NCI-H345 treated with DMSO at 0.1 percent for 48 hours (cell line): ENCODE results near the gene COL6A3.

Source experiments
- DNase-seq: peaks from one replicate; lab custom pipeline; 2025; ENCODE audit not compliant: unreplicated experiment; lab: John Stamatoyannopoulos, UW

The COL6A3 gene

DNA sequence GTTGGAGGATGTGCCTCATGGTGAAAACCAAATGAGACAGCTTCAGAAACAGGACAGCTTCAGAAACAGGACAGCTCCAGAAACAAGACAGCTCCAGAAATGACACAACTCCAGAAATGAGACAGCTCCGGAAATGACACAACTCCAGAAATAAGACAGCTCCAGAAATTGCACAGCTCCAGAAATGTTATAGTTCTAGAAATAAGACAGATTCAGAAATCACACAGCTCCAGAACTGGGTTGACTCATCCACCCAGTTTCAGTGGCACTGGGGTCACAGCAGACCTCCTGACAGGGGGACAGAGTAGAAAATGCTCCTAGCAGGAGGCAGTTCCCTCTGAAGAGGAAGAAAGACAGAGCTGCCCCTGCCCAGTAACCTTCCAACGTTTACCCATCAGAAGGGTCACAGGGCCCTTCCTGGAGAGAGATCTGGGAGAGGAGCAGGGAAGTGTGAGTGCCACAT, 26.9 kb upstream of the COL6A3 start:
- no peak for DNase-seq

DNA sequence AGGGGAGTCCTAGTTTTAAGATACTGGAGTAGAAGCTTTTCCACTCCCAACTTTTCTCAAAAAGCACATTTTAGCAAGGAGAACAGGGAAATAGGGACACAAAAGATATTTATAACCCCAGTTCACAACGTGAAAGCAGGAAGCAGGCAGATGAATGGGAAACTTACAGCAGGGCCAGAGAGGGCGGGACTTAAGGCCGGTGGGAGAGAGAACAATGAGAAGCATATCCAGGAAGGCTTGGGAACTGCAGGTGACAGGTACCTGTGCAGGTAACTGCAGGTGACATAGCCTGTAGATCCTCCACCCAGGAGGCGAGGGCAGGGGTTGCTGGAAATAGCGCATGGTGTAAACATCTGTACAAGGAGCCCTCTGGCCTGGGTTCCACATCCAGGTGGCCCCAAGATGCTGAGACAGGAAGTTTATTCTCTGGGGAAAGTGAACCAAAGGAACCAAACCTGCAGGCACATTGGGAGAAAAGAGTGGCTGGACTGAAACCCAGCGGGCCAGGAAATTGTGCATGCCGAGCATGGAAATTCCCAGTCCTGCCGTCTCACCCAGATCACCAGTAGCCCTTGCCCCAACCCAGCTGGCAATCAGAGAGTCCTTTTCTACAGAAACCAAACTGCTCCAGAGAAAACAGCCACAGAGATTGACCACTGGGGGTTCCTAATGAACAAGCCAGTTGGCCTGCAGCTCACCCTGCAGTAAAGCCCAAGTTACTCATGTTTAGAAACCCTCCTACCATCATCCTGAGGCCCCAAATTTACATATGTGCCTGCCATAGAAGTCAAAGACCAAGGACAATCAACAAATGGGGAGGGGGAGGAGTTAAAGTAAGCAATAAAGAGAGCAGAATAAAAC, 24.3 kb upstream of the COL6A3 start:
- DNase-seq, result peak; percentile 8

DNA sequence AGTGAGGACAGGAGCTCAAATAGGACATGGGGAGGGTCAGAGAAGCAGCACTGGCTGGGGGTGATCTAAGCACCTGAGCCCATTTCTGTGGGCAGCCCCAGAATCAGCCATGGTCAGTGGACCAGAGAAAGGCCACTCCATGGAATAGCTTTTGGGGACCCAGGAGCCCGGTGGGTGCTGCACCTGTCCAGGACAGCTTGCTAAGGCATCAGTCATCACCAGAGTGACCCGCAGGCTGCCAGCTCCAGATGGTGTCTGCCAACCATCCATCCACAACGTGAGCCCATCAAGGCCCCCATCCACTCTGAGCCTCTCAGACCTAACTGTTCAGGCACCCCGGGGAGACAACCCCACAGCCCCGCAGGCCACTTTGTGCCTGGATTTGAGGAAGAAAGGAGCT, 23.6 kb upstream of the COL6A3 start:
- DNase-seq, result no peak

DNA sequence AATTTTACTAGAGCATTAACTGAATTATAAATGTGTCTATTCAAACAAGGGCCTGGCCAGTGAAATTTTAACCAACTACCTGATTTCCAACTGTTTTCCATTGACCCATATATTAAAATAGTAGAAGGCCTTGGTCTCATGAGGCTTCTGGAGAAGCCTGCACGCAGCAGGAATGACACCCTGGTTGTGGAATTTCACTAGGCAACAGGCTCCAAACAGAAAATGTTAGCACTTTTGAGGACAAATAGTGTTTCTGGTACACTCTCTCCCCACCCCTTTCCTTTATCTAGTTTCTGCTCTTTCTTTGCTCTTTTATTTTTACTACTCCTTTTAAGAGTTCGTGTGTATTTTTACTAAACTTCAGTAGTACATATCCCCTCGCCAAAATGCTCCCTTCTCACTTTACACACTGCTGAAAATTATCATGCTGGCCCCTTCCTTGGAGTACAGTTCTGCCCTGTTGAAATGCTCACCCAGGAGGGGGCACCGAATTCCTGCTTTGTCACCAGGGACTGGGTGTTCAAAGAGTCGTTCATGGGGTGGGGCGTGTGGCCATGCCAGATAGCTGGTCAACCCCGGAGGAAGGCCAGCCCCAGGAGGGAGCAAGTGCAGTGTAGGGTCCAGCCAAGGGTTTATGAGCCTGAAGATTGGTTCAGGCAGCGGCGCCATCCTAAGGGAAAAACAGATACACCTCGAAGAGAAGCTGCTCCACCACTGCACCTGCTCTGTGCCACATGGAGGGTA, 22.1 kb upstream of the COL6A3 start:
- no peak for DNase-seq

DNA sequence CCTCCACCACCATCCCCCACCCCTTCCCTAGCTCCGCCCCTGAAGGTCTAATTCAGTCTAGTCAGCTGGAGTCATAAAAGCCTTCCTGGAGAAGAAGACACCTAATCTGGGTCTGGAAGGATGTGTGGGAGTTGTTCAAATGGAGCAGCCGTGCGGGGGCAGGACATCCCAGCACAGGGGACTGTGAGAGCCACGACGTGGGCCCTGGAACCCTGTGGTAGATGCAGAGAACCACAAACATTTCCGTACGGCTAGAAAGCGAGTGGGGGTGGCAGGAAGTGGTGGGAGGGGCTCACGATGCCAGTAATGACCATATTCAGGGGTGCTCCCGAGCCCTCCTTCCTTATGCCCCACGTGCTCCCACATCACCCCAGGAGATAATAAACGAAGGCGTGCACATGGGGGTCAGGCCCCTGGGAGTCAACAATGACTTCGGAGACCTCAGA, 20.9 kb upstream of the COL6A3 start:
- DNase-seq, result no peak

DNA sequence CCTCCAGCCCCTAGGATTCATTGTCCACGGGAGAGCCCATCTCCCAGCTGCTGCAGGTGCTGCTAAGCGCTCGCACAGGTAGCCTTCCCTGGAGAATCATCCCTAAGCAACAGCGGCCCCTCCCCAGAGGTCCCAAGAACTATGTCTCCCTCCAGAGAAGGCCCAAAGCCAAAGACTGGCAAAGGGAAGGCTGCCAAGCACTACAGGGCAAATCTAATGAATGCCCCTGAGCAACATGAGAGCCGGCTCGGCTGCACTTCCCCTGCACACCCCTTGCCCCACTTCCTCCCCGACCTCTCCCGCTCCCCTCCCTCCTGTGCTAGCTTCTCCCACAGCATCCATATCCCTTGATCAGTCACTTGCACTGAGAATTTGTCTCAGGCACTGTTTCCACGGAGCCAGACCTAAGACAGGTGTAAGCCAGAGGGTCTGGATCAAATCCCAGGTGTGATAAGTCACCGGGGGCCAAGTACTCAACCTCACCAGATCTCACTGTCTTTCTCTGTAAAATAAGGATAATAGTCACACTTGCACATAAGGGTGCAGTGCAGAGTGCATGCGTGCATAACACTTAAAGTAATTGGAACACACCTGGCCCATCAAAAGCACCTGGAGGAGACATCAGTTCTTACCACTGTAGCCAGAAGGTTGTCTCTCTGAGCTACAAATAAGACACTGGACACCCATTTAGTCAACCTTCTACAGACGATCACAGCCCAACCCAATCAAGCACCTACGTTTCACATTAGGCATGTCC, 20.1 kb upstream of the COL6A3 start:
- no peak for DNase-seq

DNA sequence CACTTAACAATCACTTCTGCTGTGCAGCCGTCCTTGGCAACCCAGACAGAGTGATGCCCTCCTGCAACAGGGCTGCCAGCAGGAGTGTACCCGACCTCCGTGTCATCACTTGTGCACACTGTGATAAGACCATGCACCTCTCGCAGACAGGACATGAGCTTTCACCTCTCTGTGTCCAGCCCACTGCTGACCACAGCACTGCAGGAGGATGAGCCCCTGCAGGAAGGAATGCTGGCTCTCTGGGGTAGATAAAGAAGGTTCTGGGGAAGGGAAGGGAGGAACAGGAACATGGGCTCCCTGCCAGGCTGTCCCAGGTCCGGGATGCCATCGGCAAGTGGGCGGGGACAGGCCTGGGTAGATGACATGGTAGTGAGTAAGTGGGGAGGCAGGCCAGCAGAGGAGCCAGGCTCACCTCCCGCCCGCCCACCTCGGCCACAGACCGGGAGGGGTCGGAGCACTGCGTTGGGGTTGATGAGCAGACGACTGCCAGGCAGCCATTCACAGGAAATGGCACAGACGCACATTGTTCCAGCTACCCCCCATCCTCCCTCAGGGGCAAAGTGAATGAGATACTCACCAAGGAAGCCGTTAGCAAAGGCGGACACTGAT, 18.6 kb upstream of the COL6A3 start:
- DNase-seq, result no peak

DNA sequence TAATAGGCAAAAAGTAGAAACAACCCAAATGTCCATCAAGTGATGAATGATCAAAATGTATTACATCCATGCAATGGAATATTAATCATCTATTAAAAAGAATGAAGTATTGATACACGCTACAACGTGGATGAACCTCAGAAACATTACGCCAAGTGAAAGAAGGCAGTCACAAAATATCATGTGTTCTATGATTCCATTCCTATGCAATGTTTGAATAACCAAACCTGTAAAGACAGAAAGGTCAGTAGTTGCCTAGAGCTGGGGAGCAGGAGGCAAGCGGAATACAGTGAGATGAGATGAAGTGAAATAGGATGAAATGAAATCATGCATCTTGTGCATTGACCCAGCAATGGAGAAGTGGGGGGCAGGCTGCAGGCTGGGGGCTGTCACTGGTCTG, 17.9 kb upstream of the COL6A3 start:
- DNase-seq, result no peak

DNA sequence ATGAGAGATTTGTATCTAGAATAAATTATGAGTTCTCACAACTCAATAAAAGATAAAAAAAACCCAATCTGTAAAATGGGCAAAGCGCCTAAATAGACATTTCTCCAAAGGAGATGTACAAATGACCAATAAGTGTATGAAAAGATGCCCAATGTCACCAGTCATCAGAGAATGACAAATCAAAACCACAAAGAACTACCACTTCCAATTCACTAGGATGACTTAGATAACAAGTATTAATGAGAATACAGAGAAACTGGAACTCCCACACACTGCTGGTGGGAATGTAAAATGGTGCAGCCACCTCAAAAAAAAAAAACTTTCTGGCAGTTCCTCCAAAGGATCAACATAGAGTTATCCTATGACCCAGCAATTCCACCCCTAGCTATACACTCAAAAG, 17.4 kb upstream of the COL6A3 start:
- DNase-seq, result no peak

DNA sequence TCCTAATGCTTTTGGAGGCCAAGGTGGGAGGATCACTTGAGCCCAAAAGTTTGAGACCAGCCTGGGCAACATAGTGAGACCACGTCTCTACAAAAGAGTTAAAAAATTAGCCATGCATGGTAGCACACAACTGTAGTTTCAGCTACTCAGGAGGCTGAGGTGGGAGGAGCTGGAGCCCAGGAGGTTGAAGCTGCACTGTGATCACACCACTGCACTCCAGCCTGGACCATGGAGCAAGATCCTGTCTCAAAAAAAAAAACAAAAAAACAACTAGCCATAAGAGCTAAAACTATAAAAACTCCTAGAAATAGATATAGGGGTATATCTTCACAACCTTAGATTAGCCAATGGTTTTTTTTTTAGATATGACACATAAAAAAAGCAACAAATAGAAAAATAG, 16.9 kb upstream of the COL6A3 start:
- no peak for DNase-seq

DNA sequence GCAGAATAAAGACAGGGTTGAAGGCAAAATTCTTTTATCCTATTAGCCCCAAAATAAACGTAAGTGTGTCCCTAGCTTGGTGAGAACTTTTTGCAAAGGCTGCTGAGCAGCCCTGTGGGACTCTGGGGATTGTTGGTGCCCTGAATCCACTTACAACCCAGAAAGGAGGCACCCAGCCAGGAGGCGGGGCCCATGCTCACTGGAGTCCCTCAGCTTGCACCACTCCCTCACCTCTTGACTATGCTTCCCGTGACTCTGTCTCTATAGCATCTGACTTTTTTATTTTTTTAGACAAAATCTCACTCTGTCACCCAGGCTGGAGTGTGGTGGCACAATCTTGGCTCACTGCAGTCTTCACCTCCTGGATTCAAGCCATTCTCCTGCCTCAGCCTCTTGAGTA, 15.8 kb upstream of the COL6A3 start:
- no peak for DNase-seq

DNA sequence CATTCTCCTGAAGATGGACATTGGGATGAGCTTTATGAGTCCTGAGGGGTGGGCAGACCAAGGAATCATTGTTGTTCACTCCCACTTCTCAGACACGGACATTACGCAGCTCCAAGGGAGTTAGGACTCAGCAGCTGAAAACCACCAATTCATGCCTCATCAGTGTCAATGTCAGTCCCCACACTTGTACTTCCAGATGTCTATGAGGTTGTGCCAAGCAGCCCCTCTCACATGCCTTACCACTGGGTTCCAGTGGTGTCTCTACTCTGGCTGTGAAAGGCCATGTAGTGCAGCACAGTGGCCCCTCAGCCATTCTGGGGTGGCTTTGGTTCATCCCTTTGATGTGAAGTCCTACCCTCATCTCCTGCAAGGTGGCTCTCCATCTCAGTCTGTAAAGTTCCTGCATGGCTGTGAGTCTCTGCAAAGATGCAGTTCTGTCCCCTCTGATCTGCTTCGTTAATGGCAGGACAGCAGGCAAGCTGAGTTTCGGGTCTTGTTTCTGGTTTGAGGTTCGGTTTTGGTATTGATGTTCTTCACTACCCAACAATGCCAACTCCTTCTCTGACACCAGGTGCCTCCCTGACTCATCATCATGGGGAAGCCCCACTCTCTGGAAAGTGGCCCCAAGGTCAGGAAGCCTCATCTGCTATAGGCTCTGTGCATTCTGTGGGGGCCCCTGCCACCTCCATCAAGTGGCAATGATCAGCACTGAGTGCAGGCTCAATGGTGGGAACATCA, 14.0 kb upstream of the COL6A3 start:
- DNase-seq, result no peak

DNA sequence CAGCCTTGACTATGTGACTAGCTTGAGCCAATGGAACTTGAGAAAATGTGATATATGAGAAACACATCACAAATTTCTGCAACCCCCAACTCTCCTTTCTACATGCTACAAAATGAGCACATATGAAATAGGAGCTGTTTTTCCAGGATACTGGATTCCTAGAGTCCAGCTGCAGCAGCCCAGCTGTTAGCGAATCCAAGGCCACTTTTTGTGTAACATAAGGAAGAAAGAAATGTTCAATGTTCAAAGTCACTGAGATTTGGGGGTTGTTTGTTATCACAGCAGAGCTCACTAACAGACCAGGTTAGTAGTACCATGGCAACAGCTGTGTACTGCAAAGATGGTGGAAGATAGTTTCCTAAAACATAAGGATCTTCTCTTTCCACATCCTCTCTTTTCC, 12.6 kb upstream of the COL6A3 start:
- no peak for DNase-seq

DNA sequence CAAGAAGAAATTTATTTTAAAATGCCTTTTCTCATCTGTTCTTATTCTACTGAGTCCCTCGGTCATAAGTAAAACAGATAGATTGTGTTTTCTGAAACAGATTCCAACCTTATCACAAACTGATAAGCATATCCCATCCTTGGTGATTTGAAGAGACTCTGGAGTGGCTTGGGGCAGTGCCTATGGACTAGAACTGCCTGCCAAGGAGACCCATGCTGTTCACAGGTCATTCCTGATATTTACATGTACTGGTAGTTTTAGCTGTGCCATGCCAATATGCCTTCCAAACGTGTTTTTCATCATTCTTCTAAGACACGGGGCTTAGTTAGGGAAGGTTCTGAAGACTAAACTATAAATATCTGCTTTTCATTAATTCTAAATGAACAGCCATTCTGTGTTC, 11.4 kb upstream of the COL6A3 start:
- DNase-seq, result no peak

DNA sequence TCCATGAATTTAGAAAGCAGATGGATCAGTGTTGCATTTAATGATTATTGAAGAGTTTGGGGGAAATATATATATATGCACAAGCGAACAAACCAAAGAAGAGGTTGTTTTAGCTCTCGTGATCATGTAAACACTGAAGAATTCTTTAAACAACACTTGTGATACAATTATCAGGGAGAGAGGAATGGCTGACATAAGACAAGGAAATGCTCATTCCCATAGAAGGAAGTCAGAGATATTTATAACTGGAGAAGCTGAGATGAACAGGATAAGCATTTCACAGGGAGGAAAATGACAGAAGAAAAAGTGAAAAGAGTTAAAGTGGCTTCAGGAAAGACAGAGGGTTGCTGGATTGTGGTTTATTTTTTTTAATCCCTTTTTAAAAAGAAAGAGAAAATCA, 10.6 kb upstream of the COL6A3 start:
- DNase-seq, result no peak

DNA sequence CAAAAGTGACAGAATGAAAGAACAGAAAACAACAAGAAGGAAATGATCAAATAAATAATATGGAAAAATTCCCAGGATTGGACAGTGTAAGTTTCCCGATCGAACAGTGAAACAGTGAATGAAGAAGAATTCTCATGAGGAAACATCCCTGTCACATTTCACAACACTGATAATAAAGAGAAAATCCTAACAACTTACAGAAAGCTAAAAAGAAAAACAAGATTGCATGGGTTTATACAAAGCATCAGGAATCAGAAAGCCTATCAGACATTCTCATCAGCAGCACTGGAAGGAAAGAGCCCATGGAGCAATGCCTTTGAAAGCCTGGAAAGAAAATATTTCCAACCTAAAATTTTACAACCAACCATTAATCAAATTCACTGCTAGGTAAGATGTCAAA, 9.9 kb upstream of the COL6A3 start:
- no peak for DNase-seq

DNA sequence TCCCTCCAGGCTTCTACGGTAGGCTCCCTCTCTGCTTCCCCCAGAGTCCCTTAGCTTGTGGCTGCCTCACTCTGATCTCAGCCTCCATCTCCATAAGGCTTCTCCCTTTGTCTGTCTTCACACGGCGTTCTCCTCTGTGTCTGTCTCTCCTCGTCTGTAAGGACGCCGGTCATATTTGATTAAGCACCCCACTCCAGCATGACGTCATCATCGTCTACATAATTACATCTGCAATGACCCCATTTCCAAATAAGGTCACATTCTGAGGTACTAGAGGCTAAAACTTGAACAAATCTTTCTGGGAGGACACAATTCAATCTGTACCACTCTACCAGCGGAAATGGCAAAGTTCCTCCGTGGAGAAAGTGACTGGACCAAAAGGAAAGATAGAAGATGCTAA, 8.3 kb upstream of the COL6A3 start:
- no peak for DNase-seq

DNA sequence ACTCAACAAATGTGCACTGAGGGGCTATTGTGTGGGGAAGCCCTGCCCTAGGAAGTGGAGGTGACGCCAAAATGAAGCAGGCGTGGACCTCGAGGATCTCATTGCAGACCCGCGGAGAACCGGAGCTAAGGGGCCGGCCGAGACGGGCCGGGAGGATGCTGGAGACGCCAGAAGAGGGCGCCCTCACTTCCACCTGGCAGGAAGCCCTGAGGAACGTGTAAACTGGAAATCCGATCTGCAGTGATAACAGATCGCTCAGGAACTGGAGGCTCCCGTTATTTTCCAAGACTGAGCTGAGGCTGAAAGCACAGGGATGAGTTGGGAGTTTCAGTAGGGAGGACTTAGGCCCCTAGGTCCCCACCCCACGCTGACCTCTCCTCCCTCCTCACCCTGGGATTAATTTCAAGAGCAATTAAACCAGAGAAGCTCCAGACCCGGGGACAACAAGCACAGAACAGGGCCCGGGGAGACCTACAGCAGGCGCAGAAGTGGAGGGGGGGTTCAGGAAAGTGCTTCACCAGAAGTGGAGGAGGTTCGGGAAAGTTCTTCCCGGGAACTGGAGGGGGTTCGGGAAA, 7.7 kb upstream of the COL6A3 start:
- peak; percentile 17 for DNase-seq

DNA sequence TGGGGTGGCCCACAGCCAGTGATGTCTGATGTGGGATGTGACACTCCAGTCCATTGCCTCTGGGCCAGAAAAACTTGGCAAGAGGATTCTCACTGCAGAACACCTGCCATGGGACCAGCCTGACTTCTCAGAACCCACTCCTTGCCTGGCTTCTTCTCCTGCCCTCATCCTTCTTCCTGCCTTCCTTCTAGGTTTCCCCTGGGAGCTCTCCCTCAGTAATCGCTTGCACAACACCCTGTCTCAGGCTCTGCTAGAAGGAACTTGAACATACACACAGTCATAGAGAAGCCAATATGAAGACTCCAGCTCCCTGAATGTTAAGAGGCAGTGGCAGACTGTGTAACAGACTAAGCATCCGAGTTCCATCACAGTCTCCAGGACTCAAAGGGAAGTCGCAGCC, 4.3 kb upstream of the COL6A3 start:
- no peak for DNase-seq
